ENCODE measurements around the gene PLXNA4. TPM values are rescaled to one million over a fixed set of nuclear protein-coding genes. Genes with fewer than 3 reads are reported as not detected.

The PLXNA4 gene
- total RNA-seq, 1 experiment from 2014 or later: not detected

GRCh38 chr7:132450696-132451095 is 125.6 kb downstream of the PLXNA4 start:
- ChIA-PET CTCF (no interaction called here), POLR2A (no interaction called here), RAD21 (ENCODE audit: low non-redundant PET in 1 of 2, low total read pairs in 2 of 2, uncharacterized antibody in 2 of 2, unreplicated experiment in 2 of 2) (no interaction called here)
- Histone ChIP-seq H3K27ac (ENCODE audit: low read depth, low read length) (no peak overlapping the region), H4K20me1 (ENCODE audit: insufficient read depth) (no peaks in the 10 kb centered on the region), H3K9ac (ENCODE audit: low read length) (no peak overlapping the region), H3K9me2 (ENCODE audit: insufficient read depth) (no peaks in the 10 kb centered on the region), H3K4me2 (ENCODE audit: low read length) (no peak overlapping the region), H3K4me1 (ENCODE audit: control insufficient read depth in 1 of 2, insufficient read depth in 2 of 2, low read length in 2 of 2) (no peaks in the 10 kb centered on the region), H3K27me3 (ENCODE audit: insufficient read depth, low read length) (peaks cover 20% of the 10 kb centered on the region; the same call in 1 of the 2 replicates), H2AFZ (ENCODE audit: low read depth, low read length, poor library complexity, severe bottlenecking) (no peak overlapping the region), H3K4me3 (replicated peaks in 1 of 2; ENCODE audit: low read depth in 1 of 2, low read length in 2 of 2) (no peak overlapping the region), H3K79me2 (ENCODE audit: insufficient read depth, low read length) (no peaks in the 10 kb centered on the region), H3K9me3 (ENCODE audit: control insufficient read depth in 1 of 2, insufficient read depth in 1 of 2, low read depth in 1 of 2, low read length in 2 of 2) (no peaks in the 10 kb centered on the region), H3K36me3 (ENCODE audit: control insufficient read depth in 1 of 2, insufficient read depth in 2 of 2, low read length in 2 of 2) (no peaks in the 10 kb centered on the region)
- no peak for TF ChIP-seq TCF7L2 (IDR thresholded peaks at IDR 0.05; ENCODE audit: borderline replicate concordance, extremely low read depth, insufficient read depth, insufficient read length)
- no peak for TF ChIP-seq REST (IDR thresholded peaks at IDR 0.05; ENCODE audit: low read depth)
- TF ChIP-seq, protein P1, sequence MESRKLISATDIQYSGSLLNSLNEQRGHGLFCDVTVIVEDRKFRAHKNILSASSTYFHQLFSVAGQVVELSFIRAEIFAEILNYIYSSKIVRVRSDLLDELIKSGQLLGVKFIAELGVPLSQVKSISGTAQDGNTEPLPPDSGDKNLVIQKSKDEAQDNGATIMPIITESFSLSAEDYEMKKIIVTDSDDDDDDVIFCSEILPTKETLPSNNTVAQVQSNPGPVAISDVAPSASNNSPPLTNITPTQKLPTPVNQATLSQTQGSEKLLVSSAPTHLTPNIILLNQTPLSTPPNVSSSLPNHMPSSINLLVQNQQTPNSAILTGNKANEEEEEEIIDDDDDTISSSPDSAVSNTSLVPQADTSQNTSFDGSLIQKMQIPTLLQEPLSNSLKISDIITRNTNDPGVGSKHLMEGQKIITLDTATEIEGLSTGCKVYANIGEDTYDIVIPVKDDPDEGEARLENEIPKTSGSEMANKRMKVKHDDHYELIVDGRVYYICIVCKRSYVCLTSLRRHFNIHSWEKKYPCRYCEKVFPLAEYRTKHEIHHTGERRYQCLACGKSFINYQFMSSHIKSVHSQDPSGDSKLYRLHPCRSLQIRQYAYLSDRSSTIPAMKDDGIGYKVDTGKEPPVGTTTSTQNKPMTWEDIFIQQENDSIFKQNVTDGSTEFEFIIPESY (IDR thresholded peaks at IDR 0.05; ENCODE audit: extremely low read depth, insufficient replicate concordance, low read length): no peak
- TF ChIP-seq SRF (IDR thresholded peaks at IDR 0.05; ENCODE audit: low read depth): no peak
- no peak for TF ChIP-seq JUND (IDR thresholded peaks at IDR 0.05)
- no peak for TF ChIP-seq EZH2phosphoT487 (IDR thresholded peaks at IDR 0.05; ENCODE audit: borderline replicate concordance)
- TF ChIP-seq EZH2 (IDR thresholded peaks at IDR 0.05): no peak
- TF ChIP-seq CBX3 (IDR thresholded peaks at IDR 0.05; ENCODE audit: low read depth): no peak
- no peak for TF ChIP-seq YY1 (IDR thresholded peaks at IDR 0.05; ENCODE audit: extremely low read depth, insufficient replicate concordance, low read depth, low read length)
- ATAC-seq (no peak), DNase-seq (ENCODE audit: low read depth, low spot score) (no peak)
- no TSS peak for BruUV-seq (replicated peaks)
- intact Hi-C loops (cut with micrococcal nuclease): no loop called here
